NCI-H1417 treated with DMSO at 0.1 percent for 48 hours (cell line): ENCODE results near the gene LRRC23.

Source experiments
- DNase-seq: peaks from one replicate; lab custom pipeline; 2025; lab: John Stamatoyannopoulos, UW

LRRC23 gene

DNA sequence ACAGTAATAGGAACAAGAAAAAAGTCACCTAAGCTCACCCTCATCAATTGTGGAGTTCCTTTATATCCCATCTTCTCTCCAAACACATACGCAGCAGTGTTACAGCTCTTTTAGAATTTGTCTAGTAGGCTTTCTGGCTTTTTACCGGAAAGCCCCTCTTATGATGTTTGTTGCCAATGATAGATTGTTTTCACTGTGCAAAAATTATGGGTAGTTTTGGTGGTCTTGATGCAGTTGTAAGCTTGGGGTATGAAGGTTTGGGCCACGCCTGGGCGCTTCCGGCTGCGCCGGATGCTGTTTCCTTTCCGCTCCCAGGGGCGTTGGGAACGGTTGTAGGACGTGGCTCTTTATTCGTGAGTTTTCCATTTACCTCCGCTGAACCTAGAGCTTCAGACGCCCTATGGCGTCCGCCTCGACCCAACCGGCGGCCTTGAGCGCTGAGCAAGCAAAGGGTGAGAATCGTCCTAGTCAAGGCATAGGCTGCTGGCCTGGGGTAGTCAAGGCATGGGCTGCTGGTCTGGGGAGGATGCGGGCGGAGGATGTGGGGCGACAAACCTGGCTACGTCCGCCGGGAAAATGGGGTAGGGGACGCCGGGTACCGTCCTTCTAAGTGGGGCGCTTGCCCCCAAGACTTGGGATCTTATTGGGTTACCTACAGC is 39.2 kb downstream of the LRRC23 start, which contains the start of the genes C12orf57 and RNU7-1:
TSS of gene C12orf57 (plus strand) at position 301 of the 659 bp plus-strand sequence. CDS start at position 401, 100 bp downstream.
TSS of gene RNU7-1 (plus strand) at position 95 of the 659 bp plus-strand sequence.
- peak; percentile 99 for DNase-seq

DNA sequence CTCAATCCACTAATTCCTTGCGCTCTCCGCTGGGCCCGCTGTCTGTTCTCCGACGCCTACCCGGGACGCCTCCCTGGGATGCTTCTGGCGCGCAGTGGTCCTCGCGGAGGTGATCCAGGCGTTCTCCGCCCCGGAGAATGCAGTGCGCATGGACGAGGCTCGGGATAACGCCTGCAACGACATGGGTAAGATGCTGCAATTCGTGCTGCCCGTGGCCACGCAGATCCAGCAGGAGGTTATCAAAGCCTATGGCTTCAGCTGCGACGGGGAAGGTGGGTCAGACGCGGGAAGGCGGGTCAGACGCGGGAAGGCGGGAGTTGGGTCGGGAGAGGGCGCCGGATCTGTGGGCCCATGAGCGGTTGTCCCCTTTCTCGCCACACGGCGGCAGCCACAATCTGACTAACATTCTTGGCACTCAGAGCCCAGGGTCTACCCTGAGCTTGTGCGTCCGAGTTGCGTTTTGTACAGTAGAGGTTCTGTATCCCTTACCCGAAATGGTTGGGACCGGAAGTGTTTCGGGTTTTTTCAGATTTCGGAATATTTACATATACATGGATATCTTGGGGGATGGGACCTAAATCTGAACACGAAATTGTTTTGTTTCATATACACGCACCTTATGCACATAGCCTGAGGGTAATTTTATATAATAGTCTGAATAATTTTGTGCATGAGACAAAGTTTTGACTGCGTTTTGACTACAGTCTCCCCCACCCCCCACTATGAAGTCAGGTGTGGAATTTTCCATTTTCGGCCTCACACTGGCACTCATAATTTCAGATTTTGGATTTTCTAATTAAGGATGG is 40.0 kb downstream of the LRRC23 start:
- DNase-seq: peak; percentile 88

DNA sequence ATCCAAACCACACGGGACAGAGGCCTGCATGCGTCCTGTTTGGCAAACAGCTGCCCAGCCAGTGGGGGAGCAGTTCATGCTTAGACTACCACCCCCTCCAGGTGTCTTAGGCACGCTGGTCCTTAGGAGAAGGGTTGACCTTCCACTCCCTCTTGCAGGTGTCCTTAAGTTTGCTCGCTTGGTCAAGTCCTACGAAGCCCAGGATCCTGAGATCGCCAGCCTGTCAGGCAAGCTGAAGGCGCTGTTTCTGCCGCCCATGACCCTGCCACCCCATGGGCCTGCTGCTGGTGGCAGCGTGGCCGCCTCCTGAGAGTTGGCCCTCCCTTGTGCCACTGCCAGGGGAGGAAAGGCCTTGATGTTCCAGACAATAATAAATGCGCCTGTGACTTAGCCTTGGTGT is 41.0 kb downstream of the LRRC23 start:
- no peak for DNase-seq

DNA sequence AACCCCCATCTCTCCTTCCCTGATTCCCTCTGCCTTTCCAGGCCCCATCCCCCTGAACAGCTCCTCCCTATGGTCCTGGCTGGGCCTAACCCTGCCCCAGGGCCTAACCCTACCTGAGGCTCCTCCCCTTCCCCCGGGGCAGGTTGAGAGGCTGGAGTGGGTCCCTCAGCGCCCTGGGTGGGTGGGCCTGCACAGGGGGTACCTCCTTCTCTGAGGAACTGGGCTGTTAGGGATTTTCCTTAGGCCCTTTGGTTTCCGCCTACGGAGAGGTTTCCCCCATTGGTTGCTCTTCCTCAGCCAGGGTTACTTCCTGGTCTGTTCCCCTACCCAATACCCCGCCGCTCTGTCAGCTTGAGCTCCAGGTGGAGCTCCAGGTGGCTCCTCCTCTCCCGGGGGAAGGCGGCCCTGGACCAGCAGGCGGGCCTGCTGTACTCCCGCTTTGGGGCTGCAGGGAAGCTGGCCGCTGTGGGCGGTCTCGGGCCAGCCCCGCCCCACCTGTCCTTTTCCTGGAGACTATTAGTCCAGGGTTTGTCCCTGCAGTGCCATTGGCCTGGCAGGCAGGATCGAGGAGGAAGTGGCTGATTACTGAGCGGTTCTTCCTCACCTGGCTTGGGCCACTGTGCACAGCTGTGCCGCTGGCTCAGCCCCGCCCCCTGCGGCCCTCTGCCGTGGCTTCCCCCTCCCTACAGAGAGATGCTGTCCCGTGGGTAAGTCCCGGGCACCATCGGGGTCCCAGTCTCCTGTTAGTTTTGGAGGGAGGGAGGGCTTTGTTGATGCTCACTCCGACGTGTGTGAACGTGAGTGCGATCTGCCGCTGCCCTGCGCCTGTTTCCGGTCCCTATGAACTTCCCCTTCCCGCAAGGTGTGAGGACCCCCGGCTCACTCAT is 41.7 kb downstream of the LRRC23 start:
- peak; percentile 87 for DNase-seq

DNA sequence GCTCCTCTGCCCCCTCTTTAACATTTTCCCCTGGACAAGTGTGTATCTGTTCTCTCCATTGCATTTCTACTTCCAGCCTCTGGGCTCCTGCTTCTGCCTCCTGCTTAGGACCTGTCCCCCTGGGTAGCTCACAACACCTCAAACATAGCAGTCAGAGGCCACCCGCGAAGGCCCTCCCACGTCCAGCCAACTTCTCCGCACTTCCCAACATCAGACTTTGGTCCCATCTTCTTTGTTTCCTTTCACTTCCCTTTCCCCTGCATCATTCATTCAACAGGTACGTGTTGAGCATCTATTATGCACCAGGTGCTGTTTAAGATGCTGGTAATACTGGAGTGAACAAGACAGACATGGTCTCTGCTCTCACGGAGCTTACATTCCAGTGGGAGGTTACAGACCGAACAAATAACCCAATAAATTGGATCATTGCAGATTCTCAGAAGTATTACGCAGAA is 42.3 kb downstream of the LRRC23 start:
- DNase-seq: no peak

DNA sequence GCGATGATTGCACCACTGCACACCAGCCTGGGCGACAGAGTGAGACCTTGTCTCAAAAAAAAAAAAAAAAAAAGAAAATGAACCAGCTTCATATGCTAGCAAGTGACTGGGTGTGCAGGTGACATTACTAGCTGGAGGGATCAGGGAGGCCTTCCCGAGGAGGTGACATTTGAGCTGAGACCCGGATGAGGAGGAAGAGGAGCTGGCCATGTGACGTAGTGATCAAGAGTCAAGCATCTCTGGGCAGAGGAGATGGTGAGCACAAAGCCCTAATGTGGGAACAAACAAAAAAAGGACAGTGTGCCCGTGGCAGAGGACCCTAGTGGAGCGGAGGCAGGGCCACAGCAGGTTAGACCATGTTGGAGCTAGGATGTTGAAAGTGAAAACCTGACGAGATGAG is 43.0 kb downstream of the LRRC23 start:
- DNase-seq: no peak

DNA sequence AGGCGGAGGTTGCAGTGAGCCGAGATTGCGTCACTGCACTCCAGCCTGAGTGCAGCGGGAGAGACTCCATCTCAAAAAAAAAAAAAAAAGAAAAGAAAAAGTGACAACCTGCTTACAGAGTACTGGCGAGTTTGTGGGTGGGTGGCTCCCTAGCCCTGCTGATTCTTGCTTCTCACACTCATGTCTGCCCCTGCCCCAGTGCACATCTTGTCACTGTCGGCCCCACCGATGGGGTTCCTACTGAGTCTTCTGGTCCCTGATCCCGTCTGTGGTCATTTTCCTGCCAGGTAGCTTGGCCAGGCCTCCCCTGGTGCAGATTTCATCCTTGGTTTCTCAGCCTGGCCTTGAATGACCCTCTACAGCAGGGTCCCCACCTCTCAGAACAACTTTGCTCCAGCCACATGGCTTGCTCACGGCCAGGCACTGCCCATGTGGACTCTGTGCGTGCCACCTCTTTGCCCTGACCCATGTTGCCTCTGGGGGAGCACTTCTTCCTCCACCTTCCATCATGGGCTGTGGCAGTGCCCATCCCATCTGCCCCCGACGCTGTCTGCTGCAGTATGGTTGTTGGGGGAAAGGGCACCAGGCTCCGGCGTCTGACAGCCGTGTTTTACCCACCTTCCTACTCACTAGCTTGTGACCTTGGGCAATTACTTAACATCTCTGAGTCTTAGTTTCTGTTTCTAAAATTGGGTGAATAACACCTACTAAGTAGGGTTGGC is 44.4 kb downstream of the LRRC23 start:
- no peak for DNase-seq

DNA sequence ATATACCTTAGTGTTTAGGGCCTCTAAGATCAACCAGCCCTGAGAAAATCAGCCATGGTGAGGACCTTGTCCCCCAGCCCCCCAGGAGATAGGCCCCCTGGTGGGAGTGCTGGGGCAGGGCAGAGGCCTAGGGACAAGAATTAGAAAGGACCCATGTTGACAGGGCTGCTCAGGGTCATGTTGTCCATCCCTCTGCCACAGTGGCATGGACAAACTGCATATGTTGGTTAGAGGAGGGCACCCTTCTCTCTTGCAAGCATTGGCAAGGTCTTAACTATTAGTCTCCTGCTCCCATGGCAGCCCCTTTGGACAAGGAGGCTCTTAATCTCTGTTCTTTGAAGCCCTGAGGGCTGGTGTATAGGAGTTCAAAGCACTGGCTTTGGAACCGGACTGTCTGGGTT is 45.8 kb downstream of the LRRC23 start:
- no peak for DNase-seq

DNA sequence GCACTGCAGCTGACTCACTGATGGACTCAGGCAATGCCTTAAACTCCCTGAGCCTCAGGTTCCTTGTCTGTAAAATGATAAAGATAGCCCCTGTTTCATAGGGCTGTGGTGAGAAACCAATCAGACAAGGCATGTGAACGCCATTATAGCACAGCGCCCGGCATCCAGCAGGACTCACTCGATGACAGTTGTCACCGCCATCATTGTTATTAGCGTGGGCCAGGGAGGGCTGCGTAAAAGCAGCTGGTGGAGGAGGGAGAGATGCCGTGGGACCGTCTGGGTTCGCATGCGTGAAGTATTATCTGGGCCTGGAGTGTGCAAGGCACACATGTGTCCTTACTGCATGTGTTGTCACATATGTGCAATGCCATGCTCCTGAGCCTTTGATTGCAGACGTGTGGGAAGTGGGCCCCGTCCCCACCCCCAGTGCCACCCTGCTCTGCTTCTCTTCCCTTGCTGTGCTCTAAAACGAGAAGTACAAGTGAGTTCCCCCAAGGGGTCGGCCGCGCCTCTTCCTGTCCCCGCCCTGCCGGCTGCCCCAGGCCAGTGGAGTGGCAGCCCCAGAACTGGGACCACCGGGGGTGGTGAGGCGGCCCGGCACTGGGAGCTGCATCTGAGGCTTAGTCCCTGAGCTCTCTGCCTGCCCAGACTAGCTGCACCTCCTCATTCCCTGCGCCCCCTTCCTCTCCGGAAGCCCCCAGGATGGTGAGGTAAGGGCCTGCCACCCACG is 46.4 kb downstream of the LRRC23 start, which contains the start of gene PTPN6:
TSS of gene PTPN6 (plus strand) at position 546 of the 730 bp plus-strand sequence. CDS start at position 703, 157 bp downstream.
- DNase-seq: no peak

DNA sequence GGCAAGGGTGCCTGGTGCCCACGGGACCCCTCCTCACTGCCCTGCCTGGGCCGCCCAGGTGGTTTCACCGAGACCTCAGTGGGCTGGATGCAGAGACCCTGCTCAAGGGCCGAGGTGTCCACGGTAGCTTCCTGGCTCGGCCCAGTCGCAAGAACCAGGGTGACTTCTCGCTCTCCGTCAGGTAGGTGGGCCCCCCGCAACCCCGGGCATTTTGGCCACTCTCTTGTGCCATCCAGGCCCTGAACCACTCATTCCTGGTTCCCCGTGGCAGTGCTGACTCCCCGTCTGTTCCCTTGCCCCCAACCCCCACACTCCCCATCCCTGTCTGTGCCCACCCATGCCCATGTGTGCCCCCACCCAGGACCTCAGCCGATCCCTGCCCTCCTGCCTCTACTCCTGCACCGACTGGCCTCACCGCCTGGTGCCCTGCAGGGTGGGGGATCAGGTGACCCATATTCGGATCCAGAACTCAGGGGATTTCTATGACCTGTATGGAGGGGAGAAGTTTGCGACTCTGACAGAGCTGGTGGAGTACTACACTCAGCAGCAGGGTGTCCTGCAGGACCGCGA is 47.0 kb downstream of the LRRC23 start:
- no peak for DNase-seq

DNA sequence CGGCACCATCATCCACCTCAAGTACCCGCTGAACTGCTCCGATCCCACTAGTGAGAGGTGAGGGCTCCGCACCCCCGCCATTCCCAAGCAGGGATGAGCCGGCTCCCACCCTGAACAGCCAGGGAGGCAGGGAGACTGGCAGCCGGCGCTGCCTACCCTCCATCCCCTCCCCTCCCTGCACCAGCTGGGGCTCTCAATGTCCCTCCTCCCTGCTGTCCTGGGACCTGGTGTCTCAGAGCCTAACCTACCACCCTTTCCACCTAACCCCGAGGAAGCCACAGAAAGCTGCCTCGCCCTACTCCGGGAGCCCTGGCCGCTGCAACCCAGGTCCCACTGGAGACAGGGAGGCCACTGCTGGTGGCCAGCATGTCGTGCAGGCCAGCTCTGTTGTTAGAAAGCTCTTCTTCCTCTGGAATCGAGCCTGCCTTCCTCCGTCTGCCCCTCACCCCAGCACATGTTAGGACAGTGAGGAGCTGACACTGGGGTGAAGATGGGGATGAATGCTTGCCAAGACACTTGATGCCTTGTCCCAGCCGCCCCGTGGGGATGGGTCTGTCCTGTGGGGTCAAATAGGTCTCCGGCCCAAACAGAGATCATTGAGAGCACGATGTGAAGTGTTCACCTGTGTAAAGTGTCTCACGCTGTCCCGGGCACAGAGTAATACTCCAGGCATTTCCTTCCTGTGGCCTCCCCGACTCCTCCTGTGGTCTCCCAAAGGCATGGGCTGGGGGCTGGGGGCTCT is 47.7 kb downstream of the LRRC23 start:
- no peak for DNase-seq

DNA sequence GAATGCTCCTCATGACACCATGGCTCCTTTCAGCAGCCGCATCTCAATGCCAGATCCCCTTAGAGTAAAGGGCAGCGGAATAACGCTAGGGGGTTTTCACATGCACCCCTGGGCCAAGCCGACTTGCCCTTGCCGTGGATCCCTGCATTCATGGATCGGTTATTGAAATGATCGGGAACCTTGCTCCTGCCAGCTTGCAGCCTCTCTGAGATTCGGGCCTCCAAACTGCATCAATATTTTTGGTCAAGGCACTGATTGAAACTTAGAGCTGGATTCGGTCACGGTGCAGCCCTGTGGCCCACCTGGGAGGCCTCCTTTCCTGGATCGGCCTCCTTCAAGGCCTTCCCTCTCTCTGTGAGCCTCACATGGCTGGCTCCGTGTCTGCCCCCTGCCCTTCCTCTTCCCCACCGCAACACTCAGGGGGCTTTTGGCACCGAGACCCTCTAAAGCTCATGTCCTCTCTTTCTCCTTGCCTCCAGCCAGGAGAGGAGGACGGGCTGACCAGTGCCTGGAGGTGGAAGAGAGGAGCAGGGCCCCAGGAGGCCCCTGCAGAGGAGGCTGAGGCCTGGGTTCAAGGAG is 48.3 kb downstream of the LRRC23 start:
- DNase-seq: no peak

DNA sequence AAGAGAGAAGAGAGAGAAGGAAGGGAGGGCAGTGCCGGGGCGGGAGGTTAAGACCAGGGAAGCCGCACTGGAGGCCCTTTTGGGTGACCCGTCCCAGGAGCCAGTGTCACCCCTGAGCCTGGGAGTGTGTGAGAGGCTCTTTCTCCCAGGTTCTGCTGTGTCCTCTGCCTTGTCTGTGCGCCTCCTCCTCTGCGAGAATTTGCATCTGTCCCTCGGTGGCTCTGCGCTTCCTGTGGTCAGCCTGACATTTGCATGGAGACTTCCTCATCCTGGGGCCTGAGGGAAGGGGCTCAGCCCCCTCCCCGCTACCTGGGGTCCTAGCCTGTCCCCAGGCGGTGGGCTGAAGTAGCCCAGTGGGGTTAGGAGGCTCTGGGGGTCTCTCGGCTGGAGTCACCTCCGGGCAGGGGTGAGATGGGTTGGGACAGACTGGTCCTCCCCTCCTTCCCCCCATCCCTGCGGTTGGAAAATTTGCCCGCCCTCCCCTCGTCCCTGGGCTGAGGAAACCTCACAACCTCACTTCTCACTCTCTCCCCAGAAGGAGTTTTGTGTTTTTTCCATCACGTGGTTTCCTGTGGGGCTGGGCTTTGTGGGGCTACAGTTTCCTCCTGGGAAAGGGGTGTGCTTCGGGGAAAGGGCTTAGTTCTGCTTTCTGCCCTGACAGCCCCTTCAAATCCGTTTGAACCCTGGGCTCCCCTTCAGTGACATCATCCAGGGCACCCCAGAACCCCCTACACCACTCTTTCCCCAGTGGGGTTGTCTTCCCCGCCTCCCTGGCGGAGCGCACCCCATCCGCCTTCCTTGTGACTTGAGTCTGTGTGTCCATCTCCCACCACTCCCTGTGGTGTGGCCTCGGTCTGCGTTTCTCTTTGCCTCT is 49.1 kb downstream of the LRRC23 start:
- DNase-seq: no peak

DNA sequence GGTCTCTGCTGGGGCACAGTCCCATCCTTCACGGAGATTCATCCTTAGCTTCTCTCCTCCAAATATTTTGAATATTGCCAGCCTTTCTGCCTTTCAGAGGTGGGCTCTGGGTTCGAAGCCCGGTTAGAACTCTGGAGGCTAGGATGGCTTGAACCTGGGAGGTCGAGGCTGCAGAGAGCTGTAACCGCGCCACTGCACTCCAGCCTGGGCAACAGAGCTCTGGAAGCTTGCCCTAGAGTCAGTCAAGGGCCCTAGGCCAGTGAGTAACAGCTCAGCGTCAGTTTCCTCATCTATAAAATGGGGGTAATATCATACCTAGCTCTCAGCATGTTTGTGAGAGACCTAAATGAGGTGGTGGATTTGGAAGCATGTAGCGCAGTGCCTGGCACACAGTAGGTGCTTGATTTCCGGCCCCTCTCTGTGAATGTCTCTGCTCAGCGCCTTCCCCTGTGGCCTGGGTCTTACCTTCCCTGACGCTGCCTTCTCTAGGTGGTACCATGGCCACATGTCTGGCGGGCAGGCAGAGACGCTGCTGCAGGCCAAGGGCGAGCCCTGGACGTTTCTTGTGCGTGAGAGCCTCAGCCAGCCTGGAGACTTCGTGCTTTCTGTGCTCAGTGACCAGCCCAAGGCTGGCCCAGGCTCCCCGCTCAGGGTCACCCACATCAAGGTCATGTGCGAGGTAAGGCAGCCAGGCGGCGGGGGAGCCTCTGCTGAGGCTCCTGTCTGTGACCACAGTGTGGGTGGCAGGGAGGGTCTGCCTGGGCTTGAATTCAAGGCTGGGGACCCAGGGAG is 49.9 kb downstream of the LRRC23 start:
- DNase-seq: no peak

DNA sequence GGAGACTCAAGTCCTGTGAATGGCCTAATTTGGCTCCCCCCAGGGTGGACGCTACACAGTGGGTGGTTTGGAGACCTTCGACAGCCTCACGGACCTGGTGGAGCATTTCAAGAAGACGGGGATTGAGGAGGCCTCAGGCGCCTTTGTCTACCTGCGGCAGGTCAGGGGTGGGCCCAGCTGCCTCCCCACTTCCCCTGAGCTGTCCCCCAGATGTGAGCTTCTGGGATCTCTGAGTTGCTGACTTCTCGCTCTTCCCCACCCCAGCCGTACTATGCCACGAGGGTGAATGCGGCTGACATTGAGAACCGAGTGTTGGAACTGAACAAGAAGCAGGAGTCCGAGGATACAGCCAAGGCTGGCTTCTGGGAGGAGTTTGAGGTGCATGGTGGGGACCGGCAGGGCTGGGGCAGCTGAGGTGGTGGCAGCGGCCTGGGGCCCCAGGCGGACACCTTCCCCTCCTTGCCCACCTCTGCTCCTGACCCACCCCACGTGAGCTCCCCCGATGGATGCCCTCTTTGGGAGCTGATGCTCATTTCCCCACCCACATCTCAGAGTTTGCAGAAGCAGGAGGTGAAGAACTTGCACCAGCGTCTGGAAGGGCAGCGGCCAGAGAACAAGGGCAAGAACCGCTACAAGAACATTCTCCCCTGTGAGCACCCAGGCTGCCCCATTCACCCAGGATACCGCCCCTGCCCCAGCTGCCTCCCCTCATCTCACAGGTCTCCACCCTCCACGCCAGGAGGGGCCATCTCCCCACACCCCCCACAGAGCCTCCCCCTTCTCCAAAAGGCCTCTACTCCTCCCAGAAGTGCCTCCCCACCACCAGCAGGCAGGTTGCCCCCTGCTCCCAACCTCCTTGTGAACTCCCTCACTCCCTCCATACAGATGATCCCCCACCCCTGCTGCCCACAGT is 50.7 kb downstream of the LRRC23 start:
- DNase-seq: no peak

DNA sequence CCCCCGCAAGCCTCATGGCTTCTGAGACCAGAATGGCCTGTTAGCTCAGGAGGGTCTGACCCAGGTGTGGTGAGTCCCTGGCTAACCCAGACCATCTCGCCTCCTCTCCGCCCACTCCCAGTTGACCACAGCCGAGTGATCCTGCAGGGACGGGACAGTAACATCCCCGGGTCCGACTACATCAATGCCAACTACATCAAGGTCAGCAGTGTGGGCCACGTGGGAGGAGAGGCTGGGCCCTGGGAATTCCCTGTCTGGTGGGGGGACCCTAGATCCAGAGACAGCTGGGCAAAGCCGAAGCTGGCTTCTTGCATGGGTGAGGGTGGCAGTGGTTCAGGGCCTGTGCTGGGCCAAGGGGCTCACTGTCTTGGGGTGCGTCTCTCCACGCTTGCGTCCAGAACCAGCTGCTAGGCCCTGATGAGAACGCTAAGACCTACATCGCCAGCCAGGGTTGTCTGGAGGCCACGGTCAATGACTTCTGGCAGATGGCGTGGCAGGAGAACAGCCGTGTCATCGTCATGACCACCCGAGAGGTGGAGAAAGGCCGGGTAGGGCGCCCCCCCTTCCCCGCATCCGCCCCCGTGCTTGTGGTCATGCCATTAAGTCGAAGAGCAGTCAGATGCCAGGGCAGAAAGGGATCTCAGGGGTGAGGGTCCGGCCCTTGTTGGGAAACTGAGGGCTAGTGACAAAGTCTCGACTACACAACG is 51.6 kb downstream of the LRRC23 start:
- DNase-seq: no peak
